ENCODE data around the gene PLXNA2.
A peak's percentile ranks its signal among the peaks of the same experiment; 100 is the strongest.

PLXNA2 gene

GRCh38 chr1:208112401-208112800, 131.8 kb downstream of the PLXNA2 start:
- DNase-seq (ENCODE audit: low spot score): no peak

- DNase-seq (ENCODE audit: low spot score): no peak
Observed at GRCh38 chr1:208111646-208112190, 132.5 kb downstream of the PLXNA2 start.

DNA sequence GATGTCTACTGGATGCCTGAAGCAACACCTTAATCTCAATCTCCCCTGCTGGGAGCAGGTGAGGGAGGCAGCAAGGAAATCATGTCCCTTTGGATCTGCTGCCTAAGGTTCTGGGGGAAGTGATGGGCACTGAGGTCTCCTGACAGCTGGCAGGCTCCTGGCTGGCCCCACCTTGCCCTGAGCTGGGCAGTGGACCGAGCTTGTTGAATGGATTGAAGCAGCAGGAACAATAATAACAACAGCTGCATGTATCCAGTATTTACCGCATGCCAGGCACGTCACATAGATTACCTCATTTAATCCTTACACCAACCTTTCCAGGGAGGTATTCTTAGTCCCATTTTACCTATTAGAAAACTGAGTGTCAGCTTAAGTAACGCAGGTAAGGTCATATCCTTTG, 133.9 kb downstream of the PLXNA2 start:
- no peak for DNase-seq (ENCODE audit: low spot score)

GRCh38 chr1:208108646-208109330, 135.4 kb downstream of the PLXNA2 start:
- DNase-seq (ENCODE audit: low spot score): no peak

GRCh38 chr1:208108213-208108608, 136.0 kb downstream of the PLXNA2 start:
- no peak for DNase-seq (ENCODE audit: low spot score)

DNA sequence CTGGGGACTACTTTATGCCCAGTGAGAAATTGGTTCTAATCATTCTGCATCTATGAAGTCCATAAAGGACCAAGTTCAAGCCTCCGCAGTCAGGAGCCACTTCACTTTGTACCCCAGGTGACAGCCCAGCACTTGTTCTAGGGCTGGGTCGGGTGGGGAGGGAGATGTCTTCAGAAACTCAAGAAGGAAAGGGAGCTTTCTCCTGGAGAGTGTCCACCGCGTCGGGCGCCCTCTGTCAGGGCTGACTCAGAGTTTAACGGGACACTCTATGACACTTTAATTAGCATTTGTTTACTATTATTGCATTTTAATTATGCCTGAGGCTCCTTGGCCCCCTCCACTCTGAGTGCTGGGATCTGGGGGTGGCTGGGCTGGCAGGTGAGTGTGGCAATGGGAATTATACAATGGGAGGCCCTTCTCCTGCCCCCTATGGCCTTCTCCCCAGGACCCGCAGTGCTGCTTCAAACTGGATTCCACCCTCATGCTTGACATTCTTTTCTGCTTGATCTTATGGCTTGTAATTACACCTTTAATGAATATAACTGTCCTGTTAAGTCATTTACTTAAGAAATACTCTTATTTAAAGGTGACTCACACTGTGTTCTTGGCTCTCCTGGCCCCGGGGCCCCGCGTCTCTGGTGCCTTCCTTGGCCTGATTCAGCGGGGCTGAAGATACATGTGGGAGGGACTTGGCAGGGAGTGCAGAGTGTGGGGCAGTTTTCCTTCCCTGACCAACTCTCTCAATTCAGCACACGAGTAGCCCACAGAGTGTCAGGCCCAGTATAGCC, 136.6 kb downstream of the PLXNA2 start:
- DNase-seq (ENCODE audit: low spot score): no peak

- DNase-seq (ENCODE audit: low spot score): no peak
Observed at GRCh38 chr1:208106218-208106617, 138.0 kb downstream of the PLXNA2 start.

DNA sequence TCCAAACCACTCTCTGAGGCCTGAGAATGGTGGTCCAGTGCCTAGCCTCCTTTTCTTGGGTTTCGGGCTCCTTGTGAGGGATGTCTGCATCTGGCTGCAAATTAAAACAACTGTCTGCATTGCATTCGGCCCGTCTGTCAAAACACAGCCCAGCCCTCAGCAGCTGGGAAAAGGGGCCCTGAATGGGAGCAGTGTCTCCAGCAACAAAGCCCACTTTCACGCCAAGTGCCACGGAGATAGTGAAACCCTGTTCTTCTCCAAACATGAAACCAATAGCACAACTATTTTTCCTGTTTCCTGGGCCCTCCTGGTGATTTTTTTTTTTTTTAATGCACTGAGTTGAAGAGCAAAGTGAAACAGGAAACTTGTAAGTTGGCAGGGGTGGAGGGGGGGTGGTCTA, 138.4 kb downstream of the PLXNA2 start:
- no peak for DNase-seq (ENCODE audit: low spot score)

GRCh38 chr1:208103597-208104513, 140.3 kb downstream of the PLXNA2 start:
- no peak for DNase-seq (ENCODE audit: low spot score)

DNA sequence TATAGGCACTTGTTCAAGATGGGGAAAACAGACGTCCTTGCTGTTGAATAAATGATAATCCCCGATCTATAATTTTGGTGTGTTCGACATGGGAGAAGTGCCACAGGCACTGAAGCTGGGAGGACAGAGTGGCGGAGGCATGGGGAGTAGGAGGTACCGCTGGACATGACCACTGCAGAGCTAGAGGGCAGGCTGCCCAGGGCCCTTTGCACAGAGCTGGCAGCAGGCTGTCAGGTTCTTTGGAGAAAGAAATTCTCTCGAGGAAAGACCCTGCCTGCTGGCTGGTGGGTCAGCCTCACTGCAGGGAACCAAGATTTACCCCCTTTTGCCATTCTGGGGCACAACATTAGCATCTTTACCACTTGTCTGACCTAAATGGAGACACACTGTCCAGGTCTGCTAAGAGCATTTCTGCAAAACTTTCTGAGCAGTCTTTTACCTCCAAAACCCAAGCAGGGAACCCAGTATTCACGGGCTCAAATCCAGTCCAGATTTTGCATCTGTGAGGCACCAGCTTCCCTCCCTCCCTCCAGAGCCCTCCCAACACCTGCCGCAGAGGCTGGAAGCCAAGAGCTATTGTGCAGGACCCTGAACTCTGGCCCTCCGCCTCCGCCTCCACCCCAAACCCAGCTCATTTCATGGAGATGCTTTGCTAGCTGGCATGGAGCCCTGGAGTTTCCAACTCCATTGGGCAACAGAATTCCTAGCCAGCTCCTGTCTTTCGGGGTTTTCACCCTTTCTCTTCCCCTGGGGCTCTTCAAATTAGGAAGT, 142.3 kb downstream of the PLXNA2 start:
- no peak for DNase-seq (ENCODE audit: low spot score)

DNA sequence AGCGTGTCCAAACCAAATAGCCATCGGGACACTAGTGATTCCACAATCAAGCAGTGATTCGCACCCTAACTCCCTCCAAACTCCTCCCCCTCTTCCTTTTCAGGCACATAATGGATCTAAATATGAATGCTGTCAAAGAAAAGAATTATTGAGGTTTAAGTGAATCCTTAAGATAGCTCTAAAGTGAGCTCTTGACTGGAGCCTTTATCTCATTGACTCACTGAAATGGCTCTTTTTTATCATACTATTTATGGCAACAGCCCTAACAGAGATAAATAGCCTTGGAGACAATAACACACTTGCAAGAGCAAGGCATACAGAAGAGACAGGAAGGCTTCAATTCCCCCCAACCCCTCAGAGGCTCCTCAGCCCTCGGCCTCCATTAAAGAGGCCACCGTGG, 143.3 kb downstream of the PLXNA2 start:
- no peak for DNase-seq (ENCODE audit: low spot score)

DNA sequence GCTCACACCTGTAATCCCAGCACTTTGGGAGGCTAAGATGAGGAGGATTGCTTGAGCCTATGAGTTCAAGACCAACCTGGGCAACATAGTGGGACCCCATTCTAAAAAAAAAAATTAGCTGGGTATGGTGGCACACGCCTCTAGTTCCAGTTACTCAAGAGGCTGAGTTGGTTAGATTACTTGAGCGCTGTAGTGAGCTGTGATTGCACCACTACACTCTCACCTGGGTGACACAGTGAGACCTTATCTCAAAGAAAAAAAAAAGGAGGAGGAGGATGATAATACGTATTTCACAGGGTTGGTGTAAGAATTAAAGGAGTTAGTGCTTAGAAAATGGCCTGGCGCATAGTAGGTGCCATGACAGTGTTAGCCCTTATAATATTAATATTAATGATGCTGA, 144.1 kb downstream of the PLXNA2 start:
- no peak for DNase-seq (ENCODE audit: low spot score)

- DNase-seq (ENCODE audit: low spot score): no peak
Observed at GRCh38 chr1:208098773-208099172, 145.4 kb downstream of the PLXNA2 start.

GRCh38 chr1:208093754-208094719, 150.1 kb downstream of the PLXNA2 start:
- peak; percentile 51 for DNase-seq (ENCODE audit: low spot score)

- DNase-seq (ENCODE audit: low spot score): no peak
Observed at GRCh38 chr1:208093046-208093445, 151.1 kb downstream of the PLXNA2 start.

- no peak for DNase-seq (ENCODE audit: low spot score)
Observed at GRCh38 chr1:208090388-208091301, 153.5 kb downstream of the PLXNA2 start.

- DNase-seq (ENCODE audit: low spot score): no peak
Observed at GRCh38 chr1:208089761-208090370, 154.3 kb downstream of the PLXNA2 start.

DNA sequence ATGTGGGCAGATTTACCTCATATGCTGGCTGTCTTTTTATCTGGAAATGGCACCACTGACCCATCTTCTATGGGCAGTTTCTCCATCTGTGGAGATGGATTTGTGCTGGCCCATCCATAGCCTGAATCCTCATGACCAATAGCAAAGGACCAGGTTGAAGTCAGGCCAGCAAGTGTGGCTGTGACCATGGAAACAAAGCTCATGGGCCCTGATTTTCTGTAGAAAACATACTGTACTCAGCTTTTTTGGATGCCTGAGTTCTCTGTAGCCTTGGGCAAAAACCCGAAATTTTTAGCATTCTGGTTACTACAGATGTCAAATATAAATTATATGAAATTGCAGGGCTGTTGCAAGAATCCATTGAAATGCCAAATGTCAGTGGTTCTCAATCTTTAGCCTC, 155.0 kb downstream of the PLXNA2 start:
- no peak for DNase-seq (ENCODE audit: low spot score)

- no peak for DNase-seq (ENCODE audit: low spot score)
Observed at GRCh38 chr1:208088319-208088718, 155.9 kb downstream of the PLXNA2 start.
